HepG2 (cell line): ENCODE results near the gene KLHL12. TPM values are rescaled to one million over a fixed set of nuclear protein-coding genes. Genes with fewer than 3 reads are reported as not detected.

Experiments used
- CCDC6 ChIP-seq: sonication (generic); formaldehyde crosslinking; IDR thresholded peaks from 2 replicates; pipeline ENCODE4 v1.8.1; 2022; ENCODE audit warnings: mild to moderate bottlenecking, missing genetic modification reagents, moderate library complexity
- FOXC1 ChIP-seq: sonication (generic); formaldehyde crosslinking; IDR thresholded peaks from 2 replicates; pipeline ENCODE4 v1.8.0; 2022; ENCODE audit warnings: mild to moderate bottlenecking, missing genetic modification reagents, borderline replicate concordance
- HNF1A ChIP-seq, 2 experiments: sonication (generic) in 1 of 2; formaldehyde crosslinking in 1 of 2; IDR thresholded peaks; 2 replicates each; pipeline versions ENCODE4 v1.4.0 to v1.6.1; 2016 to 2020; ENCODE audit warnings: borderline replicate concordance in 1 of 2, low read depth in 1 of 2, mild to moderate bottlenecking in 1 of 2, missing genetic modification reagents in 1 of 2
- JUND ChIP-seq: sonication (generic); formaldehyde crosslinking; IDR thresholded peaks from 2 replicates; pipeline ENCODE4 v1.8.0; 2022; ENCODE audit warnings: mild to moderate bottlenecking, missing genetic modification reagents
- KMT2B ChIP-seq: IDR thresholded peaks from 2 replicates; pipeline ENCODE4 v1.6.1; 2016; ENCODE audit warnings: missing genetic modification reagents, missing compliant biosample characterization
- MNT ChIP-seq: fragments of 450-650 bp; IDR thresholded peaks from 2 replicates; pipeline ENCODE4 v1.6.1; 2016
- MTA3 ChIP-seq: sonication (generic); formaldehyde crosslinking; IDR thresholded peaks from 2 replicates; pipeline ENCODE4 v1.4.0; 2020; ENCODE audit warnings: missing genetic modification reagents
- NCOA5 ChIP-seq: sonication (generic); formaldehyde crosslinking; IDR thresholded peaks from 2 replicates; pipeline ENCODE4 v1.4.0; 2020; ENCODE audit warnings: missing genetic modification reagents
- PCBP2 ChIP-seq: fragments of 200-400 bp; formaldehyde crosslinking; optimal IDR thresholded peaks from 2 replicates; pipeline ENCODE3; 2018; ENCODE audit warnings: low read length, low read depth; ENCODE audit not compliant: poor library complexity, severe bottlenecking
- RELA ChIP-seq: sonication (generic); formaldehyde crosslinking; IDR thresholded peaks from 2 replicates; pipeline ENCODE4 v1.4.0; 2020; ENCODE audit warnings: missing genetic modification reagents
- SMAD1 ChIP-seq: sonication (generic); formaldehyde crosslinking; IDR thresholded peaks from 2 replicates; pipeline ENCODE4 v1.4.0; 2020; ENCODE audit warnings: missing genetic modification reagents, low read depth, mild to moderate bottlenecking, borderline replicate concordance
- SP1 ChIP-seq, 2 experiments: fragments of 450-650 bp in 1 of 2; sonication (generic) in 1 of 2; formaldehyde crosslinking in 1 of 2; IDR thresholded peaks; 2 replicates each; pipeline versions ENCODE4 v1.4.0 to v1.6.1; 2016 to 2020; ENCODE audit warnings: missing genetic modification reagents in 1 of 2
- SP140L ChIP-seq: sonication (generic); formaldehyde crosslinking; IDR thresholded peaks from 2 replicates; pipeline ENCODE4 v1.4.0; 2020; ENCODE audit warnings: missing genetic modification reagents, borderline replicate concordance
- TFAP4 ChIP-seq: sonication (generic); IDR thresholded peaks from 2 replicates; pipeline ENCODE4 v1.6.1; 2016; ENCODE audit warnings: low read depth, borderline replicate concordance
- THAP8 ChIP-seq: sonication (generic); formaldehyde crosslinking; IDR thresholded peaks from 2 replicates; pipeline ENCODE4 v1.5.1; 2020; ENCODE audit warnings: missing genetic modification reagents, mild to moderate bottlenecking, borderline replicate concordance
- ZC3H4 ChIP-seq: sonication (generic); formaldehyde crosslinking; IDR thresholded peaks from 2 replicates; pipeline ENCODE4 v1.4.0; 2020; ENCODE audit warnings: missing genetic modification reagents, borderline replicate concordance
- ZFP41 ChIP-seq: sonication (generic); formaldehyde crosslinking; IDR thresholded peaks from 2 replicates; pipeline ENCODE4 v1.4.0; 2020; ENCODE audit warnings: mild to moderate bottlenecking, missing genetic modification reagents, borderline replicate concordance
- ZFY ChIP-seq: sonication (generic); formaldehyde crosslinking; IDR thresholded peaks from 2 replicates; pipeline ENCODE4 v1.4.0; 2020; ENCODE audit warnings: missing genetic modification reagents
- ZKSCAN1 ChIP-seq: fragments of 150-350 bp; IDR thresholded peaks from 2 replicates; pipeline ENCODE4 v1.6.1; 2014; ENCODE audit warnings: low read length
- ZNF296 ChIP-seq: sonication (generic); formaldehyde crosslinking; conservative IDR thresholded peaks from 2 replicates; pipeline ENCODE4 v1.5.0; 2020; ENCODE audit warnings: mild to moderate bottlenecking, missing genetic modification reagents
- ZNF558 ChIP-seq: sonication (generic); formaldehyde crosslinking; IDR thresholded peaks from 2 replicates; pipeline ENCODE4 v1.9.0; 2022; ENCODE audit warnings: mild to moderate bottlenecking, missing genetic modification reagents, borderline replicate concordance
- ZNF567 ChIP-seq: sonication (generic); formaldehyde crosslinking; IDR thresholded peaks from 2 replicates; pipeline ENCODE4 v1.8.1; 2023; ENCODE audit warnings: mild to moderate bottlenecking, missing genetic modification reagents, borderline replicate concordance
- ZNF570 ChIP-seq: sonication (generic); formaldehyde crosslinking; IDR thresholded peaks from 2 replicates; pipeline ENCODE4 v1.4.0; 2020; ENCODE audit warnings: mild to moderate bottlenecking, missing genetic modification reagents, borderline replicate concordance
- polyA plus RNA-seq, 8 experiments: library from polyadenylated mRNA; depleted of rRNA in 3 of 8; stranded (reverse) in 7 of 8; unstranded in 1 of 8; fragments of >200 nt; fragmentation: Illumina TruSeq in 4 of 8; extraction: Trizol in 4 of 8; gene quantifications; 2 replicates each; pipeline versions ENCODE4 v1.2.1 to v1.2.3, GENCODE V29; 2011 to 2016; ENCODE audit warnings: low read depth in 4 of 8, missing spikeins in 1 of 8, mixed read lengths in 1 of 8; ENCODE audit not compliant: insufficient read depth in 1 of 8
- total RNA-seq, 5 experiments: library from RNA; depleted of rRNA; stranded (reverse); fragments of >200 nt; fragmentation: Illumina TruSeq; extraction: Trizol; gene quantifications; 2 replicates each; pipeline ENCODE4 v1.2.3, GENCODE V29; 2016; ENCODE audit warnings: low read depth in 1 of 5

KLHL12 gene
- total and polyA plus RNA-seq, 2 of the 13 experiments (the other 11 are each of a cell fraction or from before 2014, with no cell fraction given), result 19.2 to 25.2 TPM

GRCh38 chr1:202860744-202861419, 66.2 kb downstream of the KLHL12 start (continued):
- TF ChIP-seq KMT2B (0 out of 2 replicates have a peak, but pooled peaks have one; percentile 20), SP1 (IDR thresholded peaks at IDR 0.05) (no peak), SP1 (CRISPR knock-in tag; IDR thresholded peaks at IDR 0.05) (0 out of 2 replicates have a peak, but pooled peaks have one; percentile 19), CCDC6 (no peak), ZC3H4 (CRISPR knock-in tag) (no peak; the same call in 1 of the 2 replicates), FOXC1 (CRISPR knock-in tag) (no peak), MTA3 (CRISPR knock-in tag) (no peak), SP140L (no peak), MNT (no peak), ZNF296 (CRISPR knock-in tag) (no peak), ZNF570 (no peak), ZKSCAN1 (no peak), ZNF567 (CRISPR knock-in tag) (no peak), PCBP2 (no peak), HNF1A (IDR thresholded peaks at IDR 0.05; ENCODE audit: low read depth) (no peak), HNF1A (CRISPR knock-in tag; IDR thresholded peaks at IDR 0.05; ENCODE audit: borderline replicate concordance) (peak; percentile 20; the same call in 1 of the 2 replicates), TFAP4 (no peak), ZFY (no peak; the same call in none of the 2 replicates), RELA (CRISPR knock-in tag) (no peak), JUND (CRISPR knock-in tag) (no peak), SMAD1 (no peak), NCOA5 (CRISPR knock-in tag) (no peak), ZNF558 (no peak), ZFP41 (no peak), THAP8 (no peak)
